ENCODE results near the gene TMEM86B. TPM values are rescaled to one million over a fixed set of nuclear protein-coding genes. Genes with fewer than 3 reads are reported as not detected.
"Not testable (repeated sequence)": the region's sequence is repeated elsewhere in the genome, so short reads cannot be mapped to it uniquely, and the experiment has no call there.

TMEM86B gene
- total RNA-seq, 2 experiments from 2014 or later: 11.0 to 13.8 TPM

GRCh38 chr19:55208880-55209692, 19.5 kb downstream of the TMEM86B start, which contains the start of gene PTPRH:
PTPRH (minus strand) TSS chr19:55209501; CDS start chr19:55209433, 68 bp downstream.
- peaks cover 8% of the 10 kb centered on the region for H3K9me3 Mint-ChIP-seq (ENCODE audit: insufficient read depth)
- H3K27me3 Mint-ChIP-seq (ENCODE audit: low read depth): peaks cover 11% of the 10 kb centered on the region
- H3K36me3 Mint-ChIP-seq (ENCODE audit: low read depth): peaks cover 4% of the 10 kb centered on the region
- H3K4me3 Mint-ChIP-seq: no peak within 1 kb of the TSS
- H3K27ac Mint-ChIP-seq: no peak within 1 kb of the TSS
- ATAC-seq: peak; percentile 48
- DNase-seq: no peak
- CTCF ChIA-PET: no interaction called here
- POLR2A ChIA-PET: no interaction called here
- peaks cover 4% of the 10 kb centered on the region for H3K4me1 Mint-ChIP-seq (ENCODE audit: low read depth)

GRCh38 chr19:55206664-55207500, 21.7 kb downstream of the TMEM86B start:
- H3K4me1 Mint-ChIP-seq (ENCODE audit: low read depth): peaks cover 4% of the 10 kb centered on the region
- CTCF ChIA-PET: no interaction called here
- H3K27me3 Mint-ChIP-seq (ENCODE audit: low read depth): peaks cover 11% of the 10 kb centered on the region
- POLR2A ChIA-PET: no interaction called here
- ATAC-seq (peak; percentile 89), DNase-seq (peak; percentile 56)
- no peaks in the 10 kb centered on the region for H3K36me3 Mint-ChIP-seq (ENCODE audit: low read depth)
- no peak overlapping the region for H3K4me3 Mint-ChIP-seq
- no peaks in the 10 kb centered on the region for H3K9me3 Mint-ChIP-seq (ENCODE audit: insufficient read depth)
- no peak overlapping the region for H3K27ac Mint-ChIP-seq

- POLR2A ChIA-PET; H3K4me3 Mint-ChIP-seq; CTCF ChIA-PET; H3K36me3 Mint-ChIP-seq (ENCODE audit: low read depth); H3K4me1 Mint-ChIP-seq (ENCODE audit: low read depth); ATAC-seq; H3K9me3 Mint-ChIP-seq (ENCODE audit: insufficient read depth); DNase-seq; H3K27ac Mint-ChIP-seq: not testable (repeated sequence)
- H3K27me3 Mint-ChIP-seq (ENCODE audit: low read depth): peaks cover 12% of the 10 kb centered on the region
Measured at GRCh38 chr19:55202199-55202598, 26.4 kb downstream of the TMEM86B start.

GRCh38 chr19:55199620-55200204, 28.9 kb downstream of the TMEM86B start:
- CTCF ChIA-PET: no interaction called here
- Mint-ChIP-seq H3K9me3 (ENCODE audit: insufficient read depth) (no peaks in the 10 kb centered on the region), H3K27ac (no peak overlapping the region), H3K36me3 (ENCODE audit: low read depth) (no peaks in the 10 kb centered on the region), H3K4me3 (no peak overlapping the region), H3K27me3 (ENCODE audit: low read depth) (peaks cover 5% of the 10 kb centered on the region), H3K4me1 (ENCODE audit: low read depth) (no peaks in the 10 kb centered on the region)
- POLR2A ChIA-PET: no interaction called here
- DNase-seq (no peak), ATAC-seq (no peak)

GRCh38 chr19:55198651-55199050, 29.9 kb downstream of the TMEM86B start:
- CTCF ChIA-PET: no interaction called here
- ATAC-seq: no peak
- DNase-seq: no peak
- Mint-ChIP-seq H3K9me3 (ENCODE audit: insufficient read depth) (no peaks in the 10 kb centered on the region), H3K27me3 (ENCODE audit: low read depth) (peaks cover 2% of the 10 kb centered on the region), H3K36me3 (ENCODE audit: low read depth) (no peaks in the 10 kb centered on the region), H3K4me3 (no peak overlapping the region), H3K4me1 (ENCODE audit: low read depth) (no peaks in the 10 kb centered on the region), H3K27ac (no peak overlapping the region)
- POLR2A ChIA-PET: interaction anchor here (0.6 kb wide), 1 partner anchor 27 kb away, joined by 3 read pairs; no protein-coding TSS in a partner anchor

- Mint-ChIP-seq H3K27ac (no peak overlapping the region), H3K27me3 (ENCODE audit: low read depth) (peaks cover 2% of the 10 kb centered on the region), H3K36me3 (ENCODE audit: low read depth) (no peaks in the 10 kb centered on the region), H3K4me1 (ENCODE audit: low read depth) (no peaks in the 10 kb centered on the region), H3K9me3 (ENCODE audit: insufficient read depth) (no peaks in the 10 kb centered on the region), H3K4me3 (no peak overlapping the region)
- POLR2A ChIA-PET: no interaction called here
- CTCF ChIA-PET: no interaction called here
- DNase-seq: no peak
- ATAC-seq: no peak
Measured at GRCh38 chr19:55197528-55197927, 31.0 kb downstream of the TMEM86B start.

GRCh38 chr19:55196803-55197202, 31.8 kb downstream of the TMEM86B start:
- ChIA-PET CTCF (no interaction called here), POLR2A (no interaction called here)
- DNase-seq (no peak), ATAC-seq (no peak)
- Mint-ChIP-seq H3K27me3 (ENCODE audit: low read depth) (peaks cover 2% of the 10 kb centered on the region), H3K36me3 (ENCODE audit: low read depth) (no peaks in the 10 kb centered on the region), H3K4me3 (no peak overlapping the region), H3K4me1 (ENCODE audit: low read depth) (no peaks in the 10 kb centered on the region), H3K27ac (no peak overlapping the region), H3K9me3 (ENCODE audit: insufficient read depth) (no peaks in the 10 kb centered on the region)

GRCh38 chr19:55193481-55193880, 35.1 kb downstream of the TMEM86B start:
- Mint-ChIP-seq H3K27me3 (ENCODE audit: low read depth) (no peaks in the 10 kb centered on the region), H3K36me3 (ENCODE audit: low read depth) (no peaks in the 10 kb centered on the region), H3K4me1 (ENCODE audit: low read depth) (peaks cover 9% of the 10 kb centered on the region), H3K4me3 (no peak overlapping the region), H3K27ac (no peak overlapping the region), H3K9me3 (ENCODE audit: insufficient read depth) (no peaks in the 10 kb centered on the region)
- POLR2A ChIA-PET: interaction anchor here (1.1 to 1.2 kb wide), 2 partner anchors 11 to 214 kb away, joined by 4 read pairs; partner anchors contain the start of gene UBE2S
- no peak for ATAC-seq
- no peak for DNase-seq
- CTCF ChIA-PET: no interaction called here

- H3K4me1 Mint-ChIP-seq (ENCODE audit: low read depth): peaks cover 20% of the 10 kb centered on the region
- H3K27me3 Mint-ChIP-seq (ENCODE audit: low read depth): peaks cover 2% of the 10 kb centered on the region
- no peak for DNase-seq
- H3K4me3 Mint-ChIP-seq: no peak overlapping the region
- CTCF ChIA-PET: no interaction called here
- H3K36me3 Mint-ChIP-seq (ENCODE audit: low read depth): no peaks in the 10 kb centered on the region
- no peaks in the 10 kb centered on the region for H3K9me3 Mint-ChIP-seq (ENCODE audit: insufficient read depth)
- POLR2A ChIA-PET: no interaction called here
- no peak for ATAC-seq
- H3K27ac Mint-ChIP-seq: no peak overlapping the region
Measured at GRCh38 chr19:55189403-55189835, 39.1 kb downstream of the TMEM86B start.

GRCh38 chr19:55188625-55189024, 39.9 kb downstream of the TMEM86B start:
- Mint-ChIP-seq H3K27me3 (ENCODE audit: low read depth) (peaks cover 2% of the 10 kb centered on the region), H3K4me1 (ENCODE audit: low read depth) (peaks cover 23% of the 10 kb centered on the region), H3K27ac (peak overlapping the region; percentile 32), H3K4me3 (no peak overlapping the region), H3K9me3 (ENCODE audit: insufficient read depth) (no peaks in the 10 kb centered on the region), H3K36me3 (ENCODE audit: low read depth) (no peaks in the 10 kb centered on the region)
- ATAC-seq (no peak), DNase-seq (no peak)
- CTCF ChIA-PET: no interaction called here
- POLR2A ChIA-PET: no interaction called here

GRCh38 chr19:55186080-55186479, 42.5 kb downstream of the TMEM86B start:
- DNase-seq (no peak), ATAC-seq (no peak)
- H3K36me3 Mint-ChIP-seq (ENCODE audit: low read depth): no peaks in the 10 kb centered on the region
- H3K4me1 Mint-ChIP-seq (ENCODE audit: low read depth): peaks cover 23% of the 10 kb centered on the region
- ChIA-PET CTCF (no interaction called here), POLR2A (no interaction called here)
- no peaks in the 10 kb centered on the region for H3K9me3 Mint-ChIP-seq (ENCODE audit: insufficient read depth)
- H3K27ac Mint-ChIP-seq: no peak overlapping the region
- peaks cover 13% of the 10 kb centered on the region for H3K27me3 Mint-ChIP-seq (ENCODE audit: low read depth)
- H3K4me3 Mint-ChIP-seq: no peak overlapping the region

- H3K4me3 Mint-ChIP-seq: no peak overlapping the region
- no peaks in the 10 kb centered on the region for H3K36me3 Mint-ChIP-seq (ENCODE audit: low read depth)
- ChIA-PET POLR2A (no interaction called here), CTCF (no interaction called here)
- ATAC-seq (no peak), DNase-seq (no peak)
- peaks cover 35% of the 10 kb centered on the region for H3K4me1 Mint-ChIP-seq (ENCODE audit: low read depth)
- no peaks in the 10 kb centered on the region for H3K9me3 Mint-ChIP-seq (ENCODE audit: insufficient read depth)
- peaks cover 32% of the 10 kb centered on the region for H3K27me3 Mint-ChIP-seq (ENCODE audit: low read depth)
- H3K27ac Mint-ChIP-seq: no peak overlapping the region
Measured at GRCh38 chr19:55181740-55182139, 46.8 kb downstream of the TMEM86B start.
